NT2/D1 (cell line): Measurements from ENCODE around the gene RAB4A.

Experiments
- YY1 ChIP-seq: IDR thresholded peaks from 2 replicates; pipeline ENCODE4 v1.6.1; 2011; ENCODE audit not compliant: insufficient read length, insufficient read depth
- ZNF274 ChIP-seq: IDR thresholded peaks from 2 replicates; pipeline ENCODE4 v1.6.1; 2011; ENCODE audit warnings: mild to moderate bottlenecking, low read depth, low read length

DNA sequence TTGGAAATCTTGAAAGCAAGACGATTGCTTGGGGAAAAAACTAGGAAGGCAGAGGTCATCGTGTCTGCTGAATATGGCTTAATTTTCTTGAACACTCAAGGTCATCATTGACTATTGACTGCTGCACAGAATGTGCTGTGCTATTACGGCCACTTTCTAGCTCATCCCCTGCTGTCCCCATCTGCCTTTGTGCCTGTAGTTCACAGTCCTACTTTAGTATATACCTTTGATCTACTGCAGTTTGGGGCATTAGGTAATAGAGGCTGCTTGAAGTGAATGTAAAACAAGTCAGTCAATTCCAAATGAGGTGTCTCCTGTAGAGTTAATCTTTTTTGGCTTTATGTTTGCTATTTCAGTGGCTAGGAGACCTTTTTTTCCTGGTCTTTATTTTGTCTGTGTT lies 8.3 kb downstream of the RAB4A start:
- TF ChIP-seq ZNF274 (no peak), YY1 (no peak)
